Measurements from ENCODE around the gene ZBTB46. TPM values are rescaled to one million over a fixed set of nuclear protein-coding genes. Genes with fewer than 3 reads are reported as not detected.

Gene ZBTB46
- total RNA-seq, 4 donors from 2014 or later = 1.2 to 6.7 (median 5.7) TPM

DNA sequence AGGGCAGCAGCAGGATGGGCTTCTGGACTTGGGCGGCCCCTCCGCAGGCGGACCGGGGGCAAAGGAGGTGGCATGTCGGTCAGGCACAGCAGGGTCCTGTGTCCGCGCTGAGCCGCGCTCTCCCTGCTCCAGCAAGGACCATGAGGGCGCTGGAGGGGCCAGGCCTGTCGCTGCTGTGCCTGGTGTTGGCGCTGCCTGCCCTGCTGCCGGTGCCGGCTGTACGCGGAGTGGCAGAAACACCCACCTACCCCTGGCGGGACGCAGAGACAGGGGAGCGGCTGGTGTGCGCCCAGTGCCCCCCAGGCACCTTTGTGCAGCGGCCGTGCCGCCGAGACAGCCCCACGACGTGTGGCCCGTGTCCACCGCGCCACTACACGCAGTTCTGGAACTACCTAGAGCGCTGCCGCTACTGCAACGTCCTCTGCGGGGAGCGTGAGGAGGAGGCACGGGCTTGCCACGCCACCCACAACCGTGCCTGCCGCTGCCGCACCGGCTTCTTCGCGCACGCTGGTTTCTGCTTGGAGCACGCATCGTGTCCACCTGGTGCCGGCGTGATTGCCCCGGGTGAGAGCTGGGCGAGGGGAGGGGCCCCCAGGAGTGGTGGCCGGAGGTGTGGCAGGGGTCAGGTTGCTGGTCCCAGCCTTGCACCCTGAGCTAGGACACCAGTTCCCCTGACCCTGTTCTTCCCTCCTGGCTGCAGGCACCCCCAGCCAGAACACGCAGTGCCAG is 134.3 kb downstream of the ZBTB46 start, which contains the start of gene TNFRSF6B:
TNFRSF6B (plus strand) TSS at position 25 of the 729 bp plus-strand sequence; CDS start at position 141, 116 bp downstream.
- TF ChIP-seq, protein P1, sequence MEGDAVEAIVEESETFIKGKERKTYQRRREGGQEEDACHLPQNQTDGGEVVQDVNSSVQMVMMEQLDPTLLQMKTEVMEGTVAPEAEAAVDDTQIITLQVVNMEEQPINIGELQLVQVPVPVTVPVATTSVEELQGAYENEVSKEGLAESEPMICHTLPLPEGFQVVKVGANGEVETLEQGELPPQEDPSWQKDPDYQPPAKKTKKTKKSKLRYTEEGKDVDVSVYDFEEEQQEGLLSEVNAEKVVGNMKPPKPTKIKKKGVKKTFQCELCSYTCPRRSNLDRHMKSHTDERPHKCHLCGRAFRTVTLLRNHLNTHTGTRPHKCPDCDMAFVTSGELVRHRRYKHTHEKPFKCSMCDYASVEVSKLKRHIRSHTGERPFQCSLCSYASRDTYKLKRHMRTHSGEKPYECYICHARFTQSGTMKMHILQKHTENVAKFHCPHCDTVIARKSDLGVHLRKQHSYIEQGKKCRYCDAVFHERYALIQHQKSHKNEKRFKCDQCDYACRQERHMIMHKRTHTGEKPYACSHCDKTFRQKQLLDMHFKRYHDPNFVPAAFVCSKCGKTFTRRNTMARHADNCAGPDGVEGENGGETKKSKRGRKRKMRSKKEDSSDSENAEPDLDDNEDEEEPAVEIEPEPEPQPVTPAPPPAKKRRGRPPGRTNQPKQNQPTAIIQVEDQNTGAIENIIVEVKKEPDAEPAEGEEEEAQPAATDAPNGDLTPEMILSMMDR (IDR thresholded peaks at IDR 0.05) = no peak
- no peak for TF ChIP-seq POLR2A (IDR thresholded peaks at IDR 0.05)
- intact Hi-C loops (cut with DNase I; ENCODE audit: low total_unique reads) = no loop called here
- WGBS, 2 donors = 8 to 16% methylated on average over 13 to 14 of the region's 52 CpGs
- H3K4me3 ChIP-seq (ENCODE audit: low read depth, poor library complexity, severe bottlenecking) = no peak within 1 kb of the TSS
- DNase-seq (ENCODE audit: low spot score in 2 of 2) = peak in 1 of 2 donors; percentile 86

DNA sequence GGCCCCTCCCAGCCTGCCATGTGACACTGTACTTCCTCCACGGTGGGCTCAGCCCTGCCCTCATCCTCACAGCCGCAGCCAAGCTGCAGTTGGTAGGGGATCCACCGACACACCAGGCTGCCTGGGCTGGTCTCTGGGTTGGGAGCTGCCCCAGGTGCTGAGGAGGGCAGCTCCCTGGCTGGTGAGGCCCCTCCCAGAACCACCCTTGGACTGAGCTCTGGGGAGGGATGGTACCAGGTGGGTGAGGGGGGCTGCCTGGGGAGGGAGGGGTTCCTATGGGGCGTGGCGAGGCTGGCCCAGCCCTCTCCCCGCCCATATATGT is 134.8 kb downstream of the ZBTB46 start:
- 22% methylated on average over 3 to 5 of the region's 6 CpGs for WGBS, 2 donors
- DNase-seq (ENCODE audit: low spot score in 2 of 2) = peak in 1 of 2 donors; percentile 88
- no peak overlapping the region for H3K4me3 ChIP-seq (ENCODE audit: low read depth, poor library complexity, severe bottlenecking)
- TF ChIP-seq, protein P1 (IDR thresholded peaks at IDR 0.05) = no peak
- TF ChIP-seq POLR2A (IDR thresholded peaks at IDR 0.05) = no peak
- intact Hi-C loops (cut with DNase I; ENCODE audit: low total_unique reads) = no loop called here

DNA sequence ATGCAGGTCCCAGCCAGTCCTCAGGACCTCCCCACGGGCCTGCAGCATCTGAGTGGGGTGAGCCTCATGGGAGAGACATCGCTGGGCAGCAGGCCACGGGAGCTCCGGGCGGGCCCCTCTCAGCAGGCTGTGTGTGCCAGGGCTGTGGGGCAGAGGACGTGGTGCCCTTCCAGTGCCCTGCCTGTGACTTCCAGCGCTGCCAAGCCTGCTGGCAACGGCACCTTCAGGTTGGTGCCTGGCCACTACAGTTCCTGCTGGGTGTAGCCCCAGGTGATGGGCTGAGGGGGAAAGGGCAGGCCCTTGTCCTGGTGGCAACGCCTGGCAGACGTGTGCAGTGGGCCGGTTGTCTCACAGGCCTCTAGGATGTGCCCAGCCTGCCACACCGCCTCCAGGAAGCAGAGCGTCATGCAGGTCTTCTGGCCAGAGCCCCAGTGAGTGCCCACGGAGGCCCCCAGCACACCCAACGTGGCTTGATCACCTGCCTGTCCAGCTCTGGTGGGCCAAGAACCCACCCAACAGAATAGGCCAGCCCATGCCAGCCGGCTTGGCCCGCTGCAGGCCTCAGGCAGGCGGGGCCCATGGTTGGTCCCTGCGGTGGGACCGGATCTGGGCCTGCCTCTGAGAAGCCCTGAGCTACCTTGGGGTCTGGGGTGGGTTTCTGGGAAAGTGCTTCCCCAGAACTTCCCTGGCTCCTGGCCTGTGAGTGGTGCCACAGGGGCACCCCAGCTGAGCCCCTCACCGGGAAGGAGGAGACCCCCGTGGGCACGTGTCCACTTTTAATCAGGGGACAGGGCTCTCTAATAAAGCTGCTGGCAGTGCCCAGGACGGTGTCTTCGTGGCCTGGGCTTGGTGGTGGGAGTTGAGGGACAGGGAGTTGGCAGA is 135.4 kb downstream of the ZBTB46 start:
- TF ChIP-seq, protein P1 (IDR thresholded peaks at IDR 0.05) = no peak
- TF ChIP-seq POLR2A (IDR thresholded peaks at IDR 0.05) = no peak
- intact Hi-C loops (cut with DNase I; ENCODE audit: low total_unique reads) = no loop called here
- DNase-seq (ENCODE audit: low spot score in 2 of 2) = no peak
- WGBS, 2 donors = 48 to 100% methylated on average over 1 to 11 of the region's 25 CpGs
- no peak overlapping the region for H3K4me3 ChIP-seq (ENCODE audit: low read depth, poor library complexity, severe bottlenecking)

DNA sequence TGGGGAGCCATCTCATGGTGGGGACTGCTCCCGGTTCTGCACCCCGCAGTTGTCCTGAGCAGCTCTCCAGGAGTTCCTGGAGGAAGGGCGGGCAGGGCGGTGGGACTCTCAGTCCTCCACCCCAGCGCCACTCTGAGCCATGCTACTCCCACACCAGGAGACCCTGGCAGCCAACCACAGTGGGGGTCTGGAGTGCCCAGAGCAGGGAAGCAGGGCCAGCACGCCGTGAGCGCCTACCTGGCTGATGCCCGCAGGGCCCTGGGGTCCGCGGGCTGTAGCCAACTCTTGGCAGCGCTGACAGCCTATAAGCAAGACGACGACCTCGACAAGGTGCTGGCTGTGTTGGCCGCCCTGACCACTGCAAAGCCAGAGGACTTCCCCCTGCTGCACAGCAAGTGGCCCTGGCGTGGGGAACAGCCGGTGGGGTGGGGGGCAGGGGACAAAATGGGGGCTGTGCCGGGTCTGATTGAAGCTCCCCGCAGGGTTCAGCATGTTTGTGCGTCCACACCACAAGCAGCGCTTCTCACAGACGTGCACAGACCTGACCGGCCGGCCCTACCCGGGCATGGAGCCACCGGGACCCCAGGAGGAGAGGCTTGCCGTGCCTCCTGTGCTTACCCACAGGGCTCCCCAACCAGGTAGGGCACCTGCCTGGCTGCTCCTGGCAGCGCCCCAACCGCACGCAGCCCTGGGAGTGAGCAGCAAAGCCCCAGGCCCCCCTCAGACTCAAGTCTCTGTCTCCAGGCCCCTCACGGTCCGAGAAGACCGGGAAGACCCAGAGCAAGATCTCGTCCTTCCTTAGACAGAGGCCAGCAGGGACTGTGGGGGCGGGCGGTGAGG is 136.3 kb downstream of the ZBTB46 start:
- WGBS, 2 donors = 74% methylated on average over 12 to 17 of the region's 37 CpGs
- DNase-seq (ENCODE audit: low spot score in 2 of 2) = no peak
- intact Hi-C loops (cut with DNase I; ENCODE audit: low total_unique reads) = no loop called here

More for the DNA sequence above, 136.3 kb downstream of the ZBTB46 start:
- TF ChIP-seq, protein P1 (IDR thresholded peaks at IDR 0.05) = no peak
- no peak for TF ChIP-seq POLR2A (IDR thresholded peaks at IDR 0.05)
- H3K4me3 ChIP-seq (ENCODE audit: low read depth, poor library complexity, severe bottlenecking) = no peak overlapping the region

Data from lower leg skin (tissue), 4 donors.